ENCODE data around the gene YTHDF2.
"Not testable (repeated sequence)": the region's sequence is repeated elsewhere in the genome, so short reads cannot be mapped to it uniquely, and the experiment has no call there.

YTHDF2 gene

GRCh38 chr1:28736450-28737306 lies at the start of gene YTHDF2:
Gene YTHDF2, plus strand, starts transcription at chr1:28736940. Its CDS starts 181 bp downstream, at chr1:28737121.
- DNase-seq, result peak; percentile 98

- not testable (repeated sequence) for DNase-seq
Measured at GRCh38 chr1:28691627-28692026, 45.1 kb upstream of the YTHDF2 start.

- DNase-seq, result no peak
Measured at GRCh38 chr1:28703629-28704028, 33.1 kb upstream of the YTHDF2 start.

GRCh38 chr1:28716336-28716735 lies 20.4 kb upstream of the YTHDF2 start:
- no peak for DNase-seq

GRCh38 chr1:28718166-28718565 lies 18.6 kb upstream of the YTHDF2 start:
- DNase-seq, result no peak

GRCh38 chr1:28718586-28719331 lies 18.0 kb upstream of the YTHDF2 start:
- DNase-seq, result no peak

- DNase-seq, result no peak
Measured at GRCh38 chr1:28719332-28719619, 17.5 kb upstream of the YTHDF2 start.

GRCh38 chr1:28720376-28720775 lies 16.4 kb upstream of the YTHDF2 start:
- DNase-seq, result no peak

- not testable (repeated sequence) for DNase-seq
Measured at GRCh38 chr1:28721927-28722326, 14.8 kb upstream of the YTHDF2 start.

- not testable (repeated sequence) for DNase-seq
Measured at GRCh38 chr1:28725365-28725764, 11.4 kb upstream of the YTHDF2 start.

GRCh38 chr1:28735961-28736449 lies 735 bp upstream of the YTHDF2 start:
- no peak for DNase-seq

- peak; percentile 45 for DNase-seq
Measured at GRCh38 chr1:28737307-28738132, 780 bp downstream of the YTHDF2 start.

- no peak for DNase-seq
Measured at GRCh38 chr1:28740118-28740517, 3.4 kb downstream of the YTHDF2 start.

- no peak for DNase-seq
Measured at GRCh38 chr1:28744184-28744583, 7.4 kb downstream of the YTHDF2 start.

- no peak for DNase-seq
Measured at GRCh38 chr1:28745653-28746173, 9.0 kb downstream of the YTHDF2 start.

- no peak for DNase-seq
Measured at GRCh38 chr1:28750330-28750729, 13.6 kb downstream of the YTHDF2 start.

GRCh38 chr1:28750771-28751294 lies 14.1 kb downstream of the YTHDF2 start:
- DNase-seq, result not testable (repeated sequence)

- no peak for DNase-seq
Measured at GRCh38 chr1:28751315-28752060, 14.7 kb downstream of the YTHDF2 start.

- no peak for DNase-seq
Measured at GRCh38 chr1:28755701-28756100, 19.0 kb downstream of the YTHDF2 start.

GRCh38 chr1:28756846-28757245 lies 20.1 kb downstream of the YTHDF2 start:
- no peak for DNase-seq

- DNase-seq, result no peak
Measured at GRCh38 chr1:28758420-28758819, 21.7 kb downstream of the YTHDF2 start.

- DNase-seq, result no peak
Measured at GRCh38 chr1:28759257-28759656, 22.5 kb downstream of the YTHDF2 start.
